Measurements from ENCODE around the gene PDE4D.
A peak's percentile ranks its signal among the peaks of the same experiment; 100 is the strongest.
"Not testable (repeated sequence)": the region's sequence is repeated elsewhere in the genome, so short reads cannot be mapped to it uniquely, and the experiment has no call there.

PDE4D gene

DNA sequence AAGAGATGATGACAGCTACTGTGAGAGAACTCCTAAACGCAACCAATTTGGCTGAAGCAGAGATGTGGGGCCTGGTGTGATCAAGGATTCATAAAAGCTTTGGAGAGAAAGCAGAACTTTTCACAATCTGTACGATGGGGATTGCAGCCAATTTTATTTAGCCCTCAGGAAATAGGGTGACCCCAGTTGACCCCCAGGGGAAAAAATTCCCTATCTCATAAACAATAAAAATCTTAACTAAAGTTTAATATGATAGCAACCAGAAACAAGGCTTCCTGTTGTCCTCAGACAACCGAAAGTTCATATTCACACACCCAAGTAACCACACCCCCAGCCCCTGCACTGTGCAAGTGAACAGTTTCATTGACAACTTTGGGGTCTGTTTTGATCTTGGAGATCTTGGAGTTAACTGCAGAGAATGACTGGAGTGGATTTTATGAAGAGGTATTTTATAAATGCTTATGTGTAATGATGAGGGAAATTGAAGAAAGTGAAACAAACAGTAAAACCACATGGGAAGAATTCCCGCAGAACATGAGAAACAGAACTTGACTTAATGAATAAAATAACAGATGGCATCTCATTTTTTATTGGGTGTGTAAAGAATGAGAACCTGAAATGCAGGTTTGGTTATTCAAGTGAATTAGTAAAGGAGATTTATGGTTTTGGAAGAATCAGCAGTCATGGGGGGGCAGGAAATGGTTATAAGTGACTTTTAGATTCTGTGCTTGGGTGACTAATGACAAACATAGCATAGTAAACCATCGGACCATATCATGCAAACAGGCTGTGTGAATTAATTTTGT is 94.5 kb downstream of the PDE4D start:
- DNase-seq = no peak

DNA sequence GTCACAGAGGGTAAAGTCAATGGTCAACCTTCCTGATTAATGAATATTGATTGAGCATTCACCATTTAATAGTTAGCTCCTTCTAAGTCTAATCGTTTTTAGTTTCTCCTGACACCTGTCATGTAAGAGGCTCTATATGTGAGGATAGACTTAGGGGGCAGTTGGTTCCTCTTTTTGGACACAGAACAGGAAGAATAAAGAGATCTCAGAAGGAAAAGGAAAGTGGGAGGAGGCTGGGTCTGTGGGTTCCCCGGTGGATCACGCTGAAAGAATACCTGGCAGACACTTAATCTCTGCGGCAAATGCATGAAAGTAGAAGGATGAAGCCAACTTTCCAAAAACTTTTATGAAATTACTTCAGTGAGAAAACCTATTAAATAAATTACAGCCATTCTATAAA is 98.4 kb downstream of the PDE4D start:
- no peak for DNase-seq

- DNase-seq = no peak
Measured at GRCh38 chr5:59792983-59793585, 100.4 kb downstream of the PDE4D start.

DNA sequence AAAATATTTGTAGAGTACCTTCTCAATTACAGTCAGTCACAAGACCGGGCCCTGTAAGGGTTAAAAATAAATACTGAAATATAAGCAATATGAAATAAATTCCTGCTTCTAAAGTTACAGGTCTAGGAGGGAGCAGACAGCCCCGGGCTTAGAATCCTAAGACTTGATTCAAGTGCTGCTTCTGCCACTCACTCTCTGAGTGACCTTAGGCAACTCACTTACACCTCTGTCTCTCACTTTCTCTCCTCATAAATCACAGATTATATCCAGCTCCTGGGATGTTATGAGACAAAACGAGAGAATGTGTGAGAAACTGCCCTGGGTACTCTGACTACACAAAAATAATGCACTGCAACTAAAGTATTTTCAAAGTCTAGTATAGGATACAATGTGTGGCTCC is 101.9 kb downstream of the PDE4D start:
- no peak for DNase-seq

DNA sequence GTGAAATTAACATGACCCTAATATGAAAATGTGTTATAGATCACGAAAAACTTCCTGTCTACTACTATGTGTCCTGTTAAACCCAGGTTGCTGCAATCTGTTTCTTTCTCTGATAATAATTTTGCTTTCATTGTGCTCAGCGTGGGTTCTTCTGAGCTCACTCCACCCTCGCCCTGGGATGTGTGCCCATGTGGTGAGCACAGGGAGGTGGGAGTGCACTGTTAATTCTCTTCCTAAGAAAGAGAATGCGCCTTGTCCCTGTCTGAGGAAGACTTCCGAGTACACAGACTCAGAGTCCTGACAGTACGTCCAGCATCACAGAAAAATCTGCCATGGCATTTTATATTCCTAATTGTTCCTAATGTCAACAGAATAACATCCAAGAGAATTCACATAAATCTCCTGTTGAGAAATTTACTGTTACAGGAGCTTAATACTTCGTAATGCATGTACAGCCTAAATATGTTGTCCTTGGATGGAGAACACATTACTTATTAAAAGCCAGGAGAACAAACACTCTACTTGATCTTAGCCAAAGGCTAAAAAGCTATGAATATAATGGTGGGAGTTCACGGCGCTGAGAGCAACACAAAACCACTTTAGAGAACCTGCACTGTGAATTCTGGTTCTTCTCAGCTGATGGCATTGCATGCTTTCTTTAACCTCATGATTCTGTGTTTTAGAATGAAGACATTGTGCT is 102.6 kb downstream of the PDE4D start:
- DNase-seq = no peak

DNA sequence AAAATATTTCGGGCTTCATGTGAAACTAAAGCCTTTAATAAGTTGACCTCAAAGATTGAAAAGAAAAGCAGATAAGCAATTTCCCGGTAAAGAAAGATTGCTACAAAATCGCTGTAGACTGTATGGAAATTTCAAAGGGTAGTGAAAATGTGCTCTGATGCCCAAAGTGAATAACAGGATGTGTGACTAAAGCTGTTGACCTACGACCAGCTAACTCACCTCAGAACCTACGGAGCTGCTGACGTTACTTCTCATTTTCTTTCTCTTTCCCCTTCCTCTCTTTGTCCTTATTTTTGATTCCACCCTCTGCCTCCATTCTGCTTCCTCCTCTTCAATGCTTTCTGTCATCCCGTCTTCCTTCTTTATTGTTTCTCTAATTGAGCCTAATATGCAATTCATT is 103.2 kb downstream of the PDE4D start:
- no peak for DNase-seq

- DNase-seq = no peak
Measured at GRCh38 chr5:59789894-59790293, 103.6 kb downstream of the PDE4D start.

- no peak for DNase-seq
Measured at GRCh38 chr5:59789197-59789596, 104.3 kb downstream of the PDE4D start.

DNA sequence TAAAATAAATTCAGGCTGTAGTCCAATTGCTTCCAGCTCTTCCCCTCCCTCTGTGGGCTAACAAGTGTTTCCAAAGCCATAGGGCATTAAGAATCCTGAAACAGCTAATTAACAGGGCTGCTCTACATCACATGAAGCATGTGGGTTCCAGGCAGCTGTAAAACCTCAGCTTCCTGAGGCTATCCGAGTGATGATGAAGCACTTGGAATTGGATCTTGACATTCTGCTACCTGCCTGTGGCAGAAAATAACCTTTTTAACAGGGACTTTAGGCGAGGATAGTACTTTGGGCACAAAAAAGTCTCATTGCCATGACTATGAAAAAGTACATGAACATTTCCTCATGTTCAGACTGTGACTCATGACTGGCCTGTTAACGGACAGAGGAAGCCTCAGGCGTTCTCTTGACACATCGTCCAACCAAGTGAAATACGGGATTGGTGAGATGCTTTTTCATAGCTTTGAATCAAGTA is 107.2 kb downstream of the PDE4D start:
- no peak for DNase-seq

GRCh38 chr5:59785676-59786333 is 107.7 kb downstream of the PDE4D start:
- DNase-seq = no peak

DNA sequence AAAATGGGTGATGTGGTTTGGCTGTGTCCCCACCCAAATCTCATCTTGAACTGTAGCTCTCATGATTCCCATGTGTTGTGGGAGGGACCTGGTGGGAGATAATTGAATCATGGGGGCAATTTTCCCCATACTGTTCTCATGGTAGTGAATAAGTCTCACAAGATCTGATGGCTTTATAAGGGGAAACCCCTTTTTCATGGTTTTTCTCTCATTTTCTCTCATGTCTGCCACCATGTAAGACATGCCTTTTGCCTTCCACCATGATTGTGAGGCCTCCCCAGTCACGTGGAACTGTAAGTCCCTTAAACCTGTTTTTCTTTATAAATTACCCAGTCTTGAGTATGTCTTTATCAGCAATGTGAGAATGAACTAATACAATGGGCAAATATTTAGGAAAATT is 108.8 kb downstream of the PDE4D start:
- DNase-seq = not testable (repeated sequence)

GRCh38 chr5:59783264-59783663 is 110.3 kb downstream of the PDE4D start:
- no peak for DNase-seq

GRCh38 chr5:59782856-59783255 is 110.7 kb downstream of the PDE4D start:
- DNase-seq = no peak

DNA sequence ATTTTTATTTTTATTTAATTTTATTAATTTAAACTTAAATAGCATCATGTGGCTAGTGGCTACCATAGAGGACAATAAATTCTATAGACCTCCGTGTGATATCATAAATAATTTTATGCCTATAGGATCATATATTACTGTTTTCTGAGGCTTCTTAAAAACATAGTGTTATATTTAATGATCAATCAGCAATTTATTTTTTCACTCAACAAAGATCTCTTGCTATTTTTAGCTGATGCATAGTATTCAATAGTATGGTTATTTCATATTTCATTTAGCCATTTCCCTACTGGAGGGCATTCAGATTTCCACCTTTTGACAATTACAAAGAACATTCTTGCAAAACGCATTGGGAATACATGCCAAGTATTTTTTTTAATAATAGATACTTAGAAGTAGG is 114.1 kb downstream of the PDE4D start:
- no peak for DNase-seq

- no peak for DNase-seq
Measured at GRCh38 chr5:59777028-59777427, 116.5 kb downstream of the PDE4D start.

- no peak for DNase-seq
Measured at GRCh38 chr5:59773294-59773693, 120.2 kb downstream of the PDE4D start.

GRCh38 chr5:59772757-59773156 is 120.8 kb downstream of the PDE4D start:
- no peak for DNase-seq

DNA sequence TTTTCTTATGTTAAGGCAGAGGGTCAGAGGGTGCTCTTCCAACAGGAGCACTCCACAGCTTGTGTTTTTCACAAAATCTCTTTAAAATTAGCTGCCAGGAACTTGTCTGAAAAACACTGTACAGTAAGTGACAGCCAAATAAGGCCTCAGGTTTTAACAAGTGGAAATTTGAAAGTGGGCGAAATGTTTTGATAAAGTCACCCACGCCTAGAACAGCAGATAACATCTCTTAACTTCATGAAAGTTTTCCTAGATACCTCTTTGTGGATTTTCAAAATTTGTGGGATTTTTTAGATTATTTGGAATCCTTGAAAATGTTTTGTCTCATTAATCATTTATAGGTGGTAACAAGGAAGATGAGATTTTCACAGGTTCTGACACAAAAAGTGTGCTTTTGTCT is 121.3 kb downstream of the PDE4D start:
- DNase-seq = no peak

DNA sequence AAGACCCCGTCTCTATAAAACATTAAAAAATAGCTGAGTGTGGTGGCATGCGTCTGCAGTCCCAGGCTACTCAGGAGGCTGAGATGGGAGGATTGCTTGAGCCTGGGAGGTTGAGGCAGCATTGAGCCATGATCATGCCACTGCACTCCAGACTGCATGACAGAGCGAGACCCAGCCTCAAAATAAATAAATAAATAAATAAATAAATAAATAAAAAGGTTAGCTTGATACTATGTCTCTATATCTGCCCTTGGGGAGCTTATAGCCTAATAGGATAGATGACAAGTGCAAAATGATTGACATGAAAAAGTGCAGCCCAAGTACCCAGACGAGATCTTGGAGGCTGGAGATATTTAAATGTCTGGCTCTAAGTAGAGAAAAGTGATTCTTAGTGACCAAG is 122.6 kb downstream of the PDE4D start:
- no peak for DNase-seq

DNA sequence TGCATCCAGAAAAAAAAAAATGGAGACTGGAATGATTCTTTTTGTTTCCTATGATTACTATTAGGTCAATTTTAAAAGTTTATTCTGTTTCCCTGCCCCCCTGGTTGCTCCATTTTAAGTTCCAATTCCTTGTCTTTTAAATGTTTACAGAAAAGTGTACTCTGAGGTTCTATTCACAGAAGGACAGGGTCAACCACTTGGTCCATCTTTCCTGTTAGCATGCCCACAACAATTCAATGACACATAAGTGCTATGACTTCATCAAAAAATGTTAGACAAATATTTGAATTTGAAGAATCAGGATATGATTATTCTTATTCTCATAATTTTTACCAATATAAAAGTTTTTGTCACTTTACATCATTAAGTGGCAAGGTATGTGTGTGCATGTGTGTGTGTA is 123.7 kb downstream of the PDE4D start:
- no peak for DNase-seq

- no peak for DNase-seq
Measured at GRCh38 chr5:59769041-59769360, 124.5 kb downstream of the PDE4D start.

DNA sequence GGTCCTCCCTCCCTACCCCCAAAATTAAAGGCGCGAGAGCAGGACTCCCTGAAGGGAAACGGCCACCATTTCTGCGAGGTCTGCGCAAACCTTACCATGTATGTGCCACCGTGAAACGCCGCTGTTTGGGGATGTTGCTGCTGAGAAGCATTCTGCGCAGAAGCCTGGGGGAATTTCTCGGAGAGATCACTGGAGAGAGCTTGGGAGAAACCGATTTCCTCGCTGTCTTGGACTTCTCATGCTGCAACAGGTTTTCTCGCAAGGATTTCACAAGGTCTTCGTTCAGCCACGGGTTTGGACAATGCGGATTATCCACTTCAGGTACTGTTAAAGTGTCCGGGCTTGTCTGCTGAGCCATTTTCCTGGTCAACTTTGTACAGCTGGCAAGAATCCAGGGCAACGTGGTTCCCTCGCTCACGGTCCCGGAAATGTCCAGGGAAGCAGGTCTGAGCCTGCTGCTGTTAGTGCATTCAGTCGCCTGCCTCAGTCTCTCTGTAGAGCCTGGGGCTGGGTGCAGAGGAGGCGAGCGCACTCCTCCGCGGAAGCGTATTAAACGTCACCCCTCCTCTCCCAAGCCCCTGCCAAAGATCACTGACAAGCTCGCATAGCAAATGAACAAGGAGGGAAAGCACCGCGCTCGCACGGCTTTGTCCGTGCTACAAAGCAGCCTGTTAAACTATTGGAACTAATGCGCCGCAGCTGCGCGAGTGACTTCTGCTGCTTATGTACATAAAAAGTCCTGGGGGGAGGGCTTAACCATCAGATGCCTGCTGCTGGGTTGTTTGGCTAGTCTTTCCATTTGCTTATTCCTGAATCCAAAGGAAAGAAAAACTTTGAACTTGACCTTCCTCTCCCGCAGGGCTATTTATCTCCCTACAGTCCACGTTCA is 125.1 kb downstream of the PDE4D start:
- peak; percentile 34 for DNase-seq
